ENCODE measurements around the gene ELP2. TPM values are rescaled to one million over a fixed set of nuclear protein-coding genes. Genes with fewer than 3 reads are reported as not detected.

ELP2 gene
- total and polyA plus RNA-seq, 4 donors, result 27.3 to 78.1 (median 50.9) TPM

GRCh38 chr18:36176711-36177110 is 47.0 kb downstream of the ELP2 start:
- no peak overlapping the region for H3K4me3 ChIP-seq (ENCODE audit: low read depth in 1 of 3, low read length in 3 of 3)
- H3K9me3 ChIP-seq (ENCODE audit: control insufficient read depth in 4 of 4, low read length in 3 of 4), result no peaks in the 10 kb centered on the region
- H3K27me3 ChIP-seq (ENCODE audit: control insufficient read depth in 4 of 4, insufficient read depth in 4 of 4, low read length in 3 of 4), result no peaks in the 10 kb centered on the region
- H3K36me3 ChIP-seq (ENCODE audit: control insufficient read depth in 4 of 4, insufficient read depth in 3 of 4, low read depth in 1 of 4, low read length in 3 of 4), result peaks cover 3 to 18% (median 16%) of the 10 kb centered on the region in 4 donors
- no peak for DNase-seq (ENCODE audit: low spot score)
- peak overlapping the region; percentile 76 to 92 for H3K27ac ChIP-seq (ENCODE audit: low read depth in 1 of 2, low read length in 2 of 2)
- TF ChIP-seq ATF3 (IDR thresholded peaks at IDR 0.05) (no peak), SP1 (IDR thresholded peaks at IDR 0.05) (no peak), HNF4G (IDR thresholded peaks at IDR 0.05) (no peak), RAD21 (IDR thresholded peaks at IDR 0.05) (no peak), HNF4A (conservative IDR thresholded peaks at IDR 0.05) (no peak), REST (IDR thresholded peaks at IDR 0.05) (no peak), GABPA (IDR thresholded peaks at IDR 0.05 in 1 of 2, conservative IDR thresholded peaks at IDR 0.05 in 1 of 2) (no peak), TAF1 (conservative IDR thresholded peaks at IDR 0.05) (no peak), FOXA2 (IDR thresholded peaks at IDR 0.05) (no peak), EGR1 (IDR thresholded peaks at IDR 0.05; ENCODE audit: low read depth in 2 of 2) (no peak), JUND (IDR thresholded peaks at IDR 0.05) (no peak), NR2F2 (IDR thresholded peaks at IDR 0.05) (no peak), FOXA1 (IDR thresholded peaks at IDR 0.05) (no peak), CTCF (IDR thresholded peaks at IDR 0.05; ENCODE audit: low read depth, low read length, missing input control) (no peak)
- 92% methylated on average over 9 of the region's 9 CpGs for WGBS
- H3K4me1 ChIP-seq (ENCODE audit: control insufficient read depth in 4 of 4, insufficient read depth in 4 of 4, low read length in 3 of 4), result peaks cover 2 to 35% (median 14%) of the 10 kb centered on the region in 4 donors
- peak overlapping the region in 1 of 2 donors; percentile 59 for H3K9ac ChIP-seq (ENCODE audit: low read depth in 1 of 2, low read length in 2 of 2)

- peaks cover 2 to 35% (median 14%) of the 10 kb centered on the region in 4 donors for H3K4me1 ChIP-seq (ENCODE audit: control insufficient read depth in 4 of 4, insufficient read depth in 4 of 4, low read length in 3 of 4)
- peak overlapping the region in 1 of 2 donors; percentile 5 for H3K27ac ChIP-seq (ENCODE audit: low read depth in 1 of 2, low read length in 2 of 2)
- no peak overlapping the region for H3K9ac ChIP-seq (ENCODE audit: low read depth in 1 of 2, low read length in 2 of 2)
- no peaks in the 10 kb centered on the region for H3K9me3 ChIP-seq (ENCODE audit: control insufficient read depth in 4 of 4, low read length in 3 of 4)
- H3K27me3 ChIP-seq (ENCODE audit: control insufficient read depth in 4 of 4, insufficient read depth in 4 of 4, low read length in 3 of 4), result no peaks in the 10 kb centered on the region
- H3K36me3 ChIP-seq (ENCODE audit: control insufficient read depth in 4 of 4, insufficient read depth in 3 of 4, low read depth in 1 of 4, low read length in 3 of 4), result peaks cover 2 to 11% (median 8%) of the 10 kb centered on the region in 4 donors
- 89% methylated on average over 3 of the region's 3 CpGs for WGBS
- no peak overlapping the region for H3K4me3 ChIP-seq (ENCODE audit: low read depth in 1 of 3, low read length in 3 of 3)
- DNase-seq (ENCODE audit: low spot score), result no peak
- TF ChIP-seq NR2F2 (IDR thresholded peaks at IDR 0.05), result no peak
- TF ChIP-seq RAD21 (IDR thresholded peaks at IDR 0.05), result no peak
- TF ChIP-seq GABPA (IDR thresholded peaks at IDR 0.05 in 1 of 2, conservative IDR thresholded peaks at IDR 0.05 in 1 of 2), result no peak
- no peak for TF ChIP-seq EGR1 (IDR thresholded peaks at IDR 0.05; ENCODE audit: low read depth in 2 of 2)
- no peak for TF ChIP-seq SP1 (IDR thresholded peaks at IDR 0.05)
- no peak for TF ChIP-seq ZBTB33 (IDR thresholded peaks at IDR 0.05)
- no peak for TF ChIP-seq HNF4G (IDR thresholded peaks at IDR 0.05)
- TF ChIP-seq REST (IDR thresholded peaks at IDR 0.05), result no peak
- TF ChIP-seq ATF3 (IDR thresholded peaks at IDR 0.05), result no peak
- no peak for TF ChIP-seq HNF4A (conservative IDR thresholded peaks at IDR 0.05)
- no peak for TF ChIP-seq FOXA2 (IDR thresholded peaks at IDR 0.05)
- no peak for TF ChIP-seq JUND (IDR thresholded peaks at IDR 0.05)
- no peak for TF ChIP-seq CTCF (IDR thresholded peaks at IDR 0.05; ENCODE audit: low read depth, low read length, missing input control)
- no peak for TF ChIP-seq MAX (IDR thresholded peaks at IDR 0.05)
- TF ChIP-seq FOXA1 (IDR thresholded peaks at IDR 0.05), result no peak
Measured at GRCh38 chr18:36177913-36178312, 48.2 kb downstream of the ELP2 start.

Data from liver (tissue), 9 donors.